ENCODE measurements around the gene RIMS4. TPM values are rescaled to one million over a fixed set of nuclear protein-coding genes. Genes with fewer than 3 reads are reported as not detected.

RIMS4 gene
- total RNA-seq, 1 donor from 2014 or later = 7.5 TPM

- Mint-ChIP-seq H3K36me3 (no peaks in the 10 kb centered on the region), H3K4me1 (ENCODE audit: unreplicated experiment) (no peaks in the 10 kb centered on the region), H3K9me3 (no peaks in the 10 kb centered on the region), H3K4me3 (no peak overlapping the region), H3K27ac (no peak overlapping the region), H3K27me3 (peaks cover 16% of the 10 kb centered on the region)
- no peak for DNase-seq (ENCODE audit: extremely low spot score, unreplicated experiment)
- no peak for TF ChIP-seq CTCF (conservative IDR thresholded peaks at IDR 0.05)
Observed at GRCh38 chr20:44761423-44761822, 48.9 kb downstream of the RIMS4 start.

GRCh38 chr20:44759595-44759994 lies 50.8 kb downstream of the RIMS4 start:
- H3K9me3 Mint-ChIP-seq = no peaks in the 10 kb centered on the region
- H3K36me3 Mint-ChIP-seq = no peaks in the 10 kb centered on the region
- no peak overlapping the region for H3K4me3 Mint-ChIP-seq
- TF ChIP-seq CTCF (conservative IDR thresholded peaks at IDR 0.05) = no peak
- H3K27ac Mint-ChIP-seq = no peak overlapping the region
- DNase-seq (ENCODE audit: extremely low spot score, unreplicated experiment) = no peak
- H3K27me3 Mint-ChIP-seq = peaks cover 6% of the 10 kb centered on the region
- H3K4me1 Mint-ChIP-seq (ENCODE audit: unreplicated experiment) = no peaks in the 10 kb centered on the region

GRCh38 chr20:44758247-44759101 lies 51.9 kb downstream of the RIMS4 start:
- DNase-seq (ENCODE audit: extremely low spot score, unreplicated experiment) = no peak
- H3K4me3 Mint-ChIP-seq = no peak overlapping the region
- H3K36me3 Mint-ChIP-seq = no peaks in the 10 kb centered on the region
- H3K27me3 Mint-ChIP-seq = peaks cover 6% of the 10 kb centered on the region
- no peak overlapping the region for H3K27ac Mint-ChIP-seq
- no peaks in the 10 kb centered on the region for H3K9me3 Mint-ChIP-seq
- TF ChIP-seq CTCF (conservative IDR thresholded peaks at IDR 0.05) = no peak
- no peaks in the 10 kb centered on the region for H3K4me1 Mint-ChIP-seq (ENCODE audit: unreplicated experiment)

- no peak overlapping the region for H3K27ac Mint-ChIP-seq
- H3K27me3 Mint-ChIP-seq = peaks cover 6% of the 10 kb centered on the region
- H3K4me1 Mint-ChIP-seq (ENCODE audit: unreplicated experiment) = no peaks in the 10 kb centered on the region
- no peaks in the 10 kb centered on the region for H3K9me3 Mint-ChIP-seq
- H3K36me3 Mint-ChIP-seq = no peaks in the 10 kb centered on the region
- no peak overlapping the region for H3K4me3 Mint-ChIP-seq
- no peak for TF ChIP-seq CTCF (conservative IDR thresholded peaks at IDR 0.05)
- no peak for DNase-seq (ENCODE audit: extremely low spot score, unreplicated experiment)
Observed at GRCh38 chr20:44756956-44757355, 53.4 kb downstream of the RIMS4 start.

GRCh38 chr20:44756011-44756688 lies 54.2 kb downstream of the RIMS4 start:
- no peaks in the 10 kb centered on the region for H3K9me3 Mint-ChIP-seq
- H3K27me3 Mint-ChIP-seq = peaks cover 6% of the 10 kb centered on the region
- H3K4me3 Mint-ChIP-seq = no peak overlapping the region
- no peaks in the 10 kb centered on the region for H3K36me3 Mint-ChIP-seq
- no peak for TF ChIP-seq CTCF (conservative IDR thresholded peaks at IDR 0.05)
- H3K27ac Mint-ChIP-seq = no peak overlapping the region
- no peak for DNase-seq (ENCODE audit: extremely low spot score, unreplicated experiment)
- no peaks in the 10 kb centered on the region for H3K4me1 Mint-ChIP-seq (ENCODE audit: unreplicated experiment)

Measured in type B pancreatic cell (in vitro differentiated cells).